AG04450 (cell line): ENCODE results near the gene PJA1. TPM values are rescaled to one million over a fixed set of nuclear protein-coding genes. Genes with fewer than 3 reads are reported as not detected.

Source experiments
- CTCF ChIA-PET: fragments of 300-600, 350-600 bp; formaldehyde crosslinking; extraction: SDS; loops from one replicate; lab custom pipeline; 2022; ENCODE audit warnings: antibody characterized with exemption, inconsistent platforms; lab: Charles Lee
- POLR2A ChIA-PET: fragments of 350-600 bp; formaldehyde crosslinking; extraction: SDS; loops from one replicate; lab custom pipeline; 2021; ENCODE audit warnings: antibody characterized with exemption, inconsistent platforms; lab: Yijun Ruan, JAX
- DNase-seq: peaks from one replicate; pipeline ENCODE4 v3.0.0-alpha.2; 2011; ENCODE audit warnings: low read depth, low spot score
- H3K27ac ChIP-seq: one replicate; pipeline ENCODE4 v1.5.1; 2012; ENCODE audit warnings: low read depth, low read length, control low read depth
- H3K27me3 ChIP-seq: one replicate; pipeline ENCODE4 v1.6.0; 2012; ENCODE audit warnings: low read length; ENCODE audit not compliant: control insufficient read depth, insufficient read depth
- H3K4me3 ChIP-seq: 2 replicates; pipeline ENCODE4 v1.5.1; 2011; ENCODE audit warnings: mild to moderate bottlenecking, low read depth, low read length, control low read depth
- H3K9me3 ChIP-seq: 2 replicates; pipeline ENCODE4 v1.5.1; 2012; ENCODE audit warnings: low read length; ENCODE audit not compliant: control insufficient read depth, insufficient read depth
- polyA plus RNA-seq: library from polyadenylated mRNA; depleted of rRNA; stranded (reverse); fragments of >200 nt; gene quantifications from 2 replicates; pipeline ENCODE4 v1.2.3, GENCODE V29; 2011
- TF ChIP-seq, protein P1 (sequence below): IDR thresholded peaks from 2 replicates; pipeline ENCODE4 v1.5.1; 2011; ENCODE audit warnings: low read depth, low read length, control low read depth, inconsistent platforms

The PJA1 gene
- polyA plus RNA-seq, 1 experiment, result 30.7 TPM

DNA sequence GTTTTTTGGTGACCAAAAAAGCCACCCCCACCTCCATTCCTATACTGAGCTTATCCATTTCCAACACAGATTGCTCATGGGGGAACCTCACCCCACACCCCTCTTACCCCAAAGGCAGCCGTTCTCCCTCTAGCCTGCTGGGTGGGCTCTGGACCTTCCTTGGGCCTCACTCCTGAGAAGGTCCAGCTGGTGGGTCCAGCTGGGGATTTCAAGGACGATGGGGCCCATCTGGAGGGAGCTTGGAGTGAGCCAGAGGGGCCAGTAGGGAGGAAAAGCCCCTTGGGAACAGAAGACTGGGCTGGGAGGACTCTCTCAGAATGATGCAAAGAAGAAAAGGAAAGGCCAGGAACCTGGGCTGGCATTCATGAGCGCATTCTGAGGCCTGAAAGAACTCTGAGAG lies 42.0 kb upstream of the PJA1 start:
- ChIA-PET CTCF (no interaction called here), POLR2A (no interaction called here)
- TF ChIP-seq, protein P1, sequence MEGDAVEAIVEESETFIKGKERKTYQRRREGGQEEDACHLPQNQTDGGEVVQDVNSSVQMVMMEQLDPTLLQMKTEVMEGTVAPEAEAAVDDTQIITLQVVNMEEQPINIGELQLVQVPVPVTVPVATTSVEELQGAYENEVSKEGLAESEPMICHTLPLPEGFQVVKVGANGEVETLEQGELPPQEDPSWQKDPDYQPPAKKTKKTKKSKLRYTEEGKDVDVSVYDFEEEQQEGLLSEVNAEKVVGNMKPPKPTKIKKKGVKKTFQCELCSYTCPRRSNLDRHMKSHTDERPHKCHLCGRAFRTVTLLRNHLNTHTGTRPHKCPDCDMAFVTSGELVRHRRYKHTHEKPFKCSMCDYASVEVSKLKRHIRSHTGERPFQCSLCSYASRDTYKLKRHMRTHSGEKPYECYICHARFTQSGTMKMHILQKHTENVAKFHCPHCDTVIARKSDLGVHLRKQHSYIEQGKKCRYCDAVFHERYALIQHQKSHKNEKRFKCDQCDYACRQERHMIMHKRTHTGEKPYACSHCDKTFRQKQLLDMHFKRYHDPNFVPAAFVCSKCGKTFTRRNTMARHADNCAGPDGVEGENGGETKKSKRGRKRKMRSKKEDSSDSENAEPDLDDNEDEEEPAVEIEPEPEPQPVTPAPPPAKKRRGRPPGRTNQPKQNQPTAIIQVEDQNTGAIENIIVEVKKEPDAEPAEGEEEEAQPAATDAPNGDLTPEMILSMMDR, result no peak
- DNase-seq, result no peak
- peaks cover 2% of the 10 kb centered on the region; the same call in 1 of the 2 replicates for H3K9me3 ChIP-seq
- no peak overlapping the region for H3K4me3 ChIP-seq
- no peak overlapping the region for H3K27ac ChIP-seq
- H3K27me3 ChIP-seq, result peaks cover 3% of the 10 kb centered on the region

DNA sequence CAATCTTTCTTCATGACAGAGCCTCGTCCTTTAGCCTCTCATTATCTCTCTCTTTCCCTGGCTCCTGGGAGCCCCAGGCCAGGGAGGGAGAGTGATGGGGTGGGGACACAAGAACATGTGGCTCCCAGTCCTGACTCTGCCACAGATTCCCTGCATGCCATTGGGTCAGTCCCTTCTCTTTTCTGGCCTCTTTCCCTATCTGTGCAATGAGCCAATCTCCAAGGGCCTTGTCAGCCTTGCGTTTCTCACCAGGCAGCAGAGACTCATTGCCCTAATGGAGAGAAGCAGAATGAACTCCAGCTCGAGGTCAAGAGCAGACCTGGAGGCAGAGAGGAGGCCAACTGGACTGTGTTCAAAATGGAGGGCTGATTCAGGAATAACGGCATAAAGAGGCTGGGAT lies 38.4 kb upstream of the PJA1 start:
- CTCF ChIA-PET, result interaction anchor here (0.7 kb wide), 1 partner anchor 17 kb away, joined by 4 read pairs; no protein-coding TSS in a partner anchor
- POLR2A ChIA-PET, result no interaction called here
- DNase-seq, result no peak

DNA sequence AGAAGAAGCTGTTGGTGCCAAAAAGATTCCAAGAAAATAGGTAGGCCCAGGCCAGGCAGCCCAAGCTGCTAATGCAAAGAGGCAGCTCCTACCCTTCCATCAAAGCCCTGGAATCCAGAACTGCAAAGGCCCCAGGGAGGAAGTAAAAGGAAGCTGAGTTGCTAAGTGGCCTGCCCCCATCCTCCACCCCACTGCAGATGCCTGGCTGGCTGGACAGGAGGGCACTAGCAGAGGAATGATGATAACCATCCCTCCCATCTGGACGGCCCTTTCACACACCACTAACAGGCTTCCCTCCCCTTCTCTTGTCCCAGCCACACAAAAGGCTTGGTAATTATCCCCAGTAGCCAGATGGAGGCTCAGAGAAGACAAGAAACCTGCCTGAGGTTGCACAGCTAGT lies 32.4 kb upstream of the PJA1 start:
- TF ChIP-seq, protein P1, result no peak
- peaks cover 7% of the 10 kb centered on the region for H3K27me3 ChIP-seq
- no peaks in the 10 kb centered on the region for H3K9me3 ChIP-seq
- H3K4me3 ChIP-seq, result no peak overlapping the region
- CTCF ChIA-PET, result interaction anchor here (1.5 kb wide), 1 partner anchor 370 kb away, joined by 6 read pairs; no protein-coding TSS in a partner anchor
- H3K27ac ChIP-seq, result no peak overlapping the region
- DNase-seq, result no peak
- POLR2A ChIA-PET, result no interaction called here

More for the DNA sequence above, 38.4 kb upstream of the PJA1 start:
- Histone ChIP-seq H3K27ac (no peak overlapping the region), H3K9me3 (no peaks in the 10 kb centered on the region), H3K27me3 (peaks cover 4% of the 10 kb centered on the region), H3K4me3 (no peak overlapping the region)
- TF ChIP-seq, protein P1, result no peak

DNA sequence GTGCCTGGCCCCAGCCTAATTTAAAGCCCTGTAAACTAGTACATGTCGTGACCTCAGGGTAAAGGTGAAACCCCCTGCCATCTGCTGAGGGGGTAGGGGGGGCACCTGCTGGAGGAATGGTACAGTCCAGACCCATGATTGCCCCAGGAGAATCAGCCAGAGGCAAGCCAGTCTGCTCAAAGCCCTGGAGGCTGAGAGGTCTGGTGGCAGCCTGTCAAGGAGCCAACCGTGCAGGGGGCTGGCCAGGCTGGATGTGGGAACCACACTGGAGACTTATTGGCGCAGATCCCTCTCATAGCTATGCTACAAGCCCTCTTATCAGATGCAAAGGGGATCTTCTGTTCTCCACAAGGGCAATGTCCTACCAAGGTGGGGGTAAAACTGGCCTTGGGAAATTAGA lies 31.4 kb upstream of the PJA1 start:
- CTCF ChIA-PET, result interaction anchor here (0.9 to 1.5 kb wide), 2 partner anchors 27 to 369 kb away, joined by 3 to 6 read pairs; no protein-coding TSS in a partner anchor
- TF ChIP-seq, protein P1, result no peak
- POLR2A ChIA-PET, result no interaction called here
- no peak for DNase-seq
- no peak overlapping the region for H3K27ac ChIP-seq
- H3K9me3 ChIP-seq, result no peaks in the 10 kb centered on the region
- H3K4me3 ChIP-seq, result no peak overlapping the region
- peaks cover 7% of the 10 kb centered on the region for H3K27me3 ChIP-seq

DNA sequence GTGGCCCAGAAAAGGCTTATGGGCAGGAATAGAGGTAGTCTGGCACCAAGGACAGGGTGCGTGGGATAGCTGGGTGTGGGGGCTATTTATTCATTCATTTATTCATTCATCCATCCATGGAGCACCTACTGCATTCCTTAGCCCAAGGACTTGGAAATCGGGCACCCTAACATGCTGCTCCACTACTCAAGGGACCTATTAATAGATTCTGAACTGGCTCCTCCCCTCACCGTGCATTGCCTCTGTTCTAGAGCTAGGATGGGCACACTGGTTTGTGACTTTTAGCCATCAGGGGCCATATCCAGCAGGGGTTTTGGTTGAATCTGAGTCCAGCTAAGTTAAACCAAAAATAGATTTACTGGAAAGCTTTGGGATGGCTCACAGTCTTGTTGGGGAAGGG lies 30.6 kb upstream of the PJA1 start:
- ChIA-PET CTCF (interaction anchor here (0.9 kb wide), 1 partner anchor 28 kb away, joined by 3 read pairs; no protein-coding TSS in a partner anchor), POLR2A (no interaction called here)
- TF ChIP-seq, protein P1, result no peak
- Histone ChIP-seq H3K4me3 (no peak overlapping the region), H3K27me3 (peaks cover 7% of the 10 kb centered on the region), H3K27ac (no peak overlapping the region), H3K9me3 (no peaks in the 10 kb centered on the region)
- no peak for DNase-seq
